Erythroblast (primary cell): Measurements from ENCODE around the gene CPSF2.

Experiments used
- GATA1 ChIP-seq: IDR thresholded peaks from 2 replicates; pipeline ENCODE4 v1.6.1; 2011; ENCODE audit warnings: low read depth, mild to moderate bottlenecking, control low read depth, low read length, moderate library complexity
- POLR2A ChIP-seq: IDR thresholded peaks from 2 replicates; pipeline ENCODE4 v1.6.1; 2011; ENCODE audit warnings: mild to moderate bottlenecking, low read length

- TF ChIP-seq POLR2A (no peak), GATA1 (no peak)
These were observed 16.0 kb upstream of the CPSF2 start for GRCh38 chr14:92105893-92106142.
